Endothelial cell (in vitro differentiated cells): Measurements from ENCODE around the gene ATP6V0B. TPM values are rescaled to one million over a fixed set of nuclear protein-coding genes. Genes with fewer than 3 reads are reported as not detected.

ENCODE experiments used
- DNase-seq: peaks from one replicate; pipeline ENCODE4 v3.0.0; 2021; ENCODE audit warnings: low spot score
- H3K27ac Mint-ChIP-seq: one replicate; pipeline ENCODE4 v1.8.0; 2021; ENCODE audit warnings: mixed read lengths, inconsistent platforms; ENCODE audit not compliant: unreplicated experiment
- H3K27me3 Mint-ChIP-seq: one replicate; pipeline ENCODE4 v1.8.0; 2021; ENCODE audit warnings: mild to moderate bottlenecking, moderate library complexity, mixed read lengths, inconsistent platforms; ENCODE audit not compliant: unreplicated experiment
- H3K36me3 Mint-ChIP-seq: one replicate; pipeline ENCODE4 v1.8.0; 2021; ENCODE audit warnings: mild to moderate bottlenecking, low read depth, mixed read lengths, inconsistent platforms; ENCODE audit not compliant: unreplicated experiment
- H3K4me1 Mint-ChIP-seq: one replicate; pipeline ENCODE4 v1.8.0; 2021; ENCODE audit warnings: mild to moderate bottlenecking, mixed read lengths, inconsistent platforms; ENCODE audit not compliant: unreplicated experiment
- H3K4me3 Mint-ChIP-seq: one replicate; pipeline ENCODE4 v1.8.0; 2021; ENCODE audit warnings: mild to moderate bottlenecking, mixed read lengths, inconsistent platforms; ENCODE audit not compliant: unreplicated experiment
- H3K9me3 Mint-ChIP-seq: one replicate; pipeline ENCODE4 v1.8.0; 2021; ENCODE audit warnings: mixed read lengths, inconsistent platforms; ENCODE audit not compliant: unreplicated experiment
- total RNA-seq: library from RNA; stranded (reverse); fragmentation: NEBNext Ultra II Directional; extraction: Animal tissue kit (Norgen Biotek cat#: 25700); gene quantifications from one replicate; pipeline ENCODE4 v1.2.1, GENCODE V29; 2021; ENCODE audit not compliant: unreplicated experiment
- TF ChIP-seq, protein P1 (sequence below): fragments of 200-600 bp; sonication (generic); IDR thresholded peaks from one replicate; pipeline ENCODE4 v1.5.0; 2021; ENCODE audit warnings: antibody characterized with exemption; ENCODE audit not compliant: unreplicated experiment

The ATP6V0B gene
- total RNA-seq, 1 donor from 2014 or later: 94.5 TPM

DNA sequence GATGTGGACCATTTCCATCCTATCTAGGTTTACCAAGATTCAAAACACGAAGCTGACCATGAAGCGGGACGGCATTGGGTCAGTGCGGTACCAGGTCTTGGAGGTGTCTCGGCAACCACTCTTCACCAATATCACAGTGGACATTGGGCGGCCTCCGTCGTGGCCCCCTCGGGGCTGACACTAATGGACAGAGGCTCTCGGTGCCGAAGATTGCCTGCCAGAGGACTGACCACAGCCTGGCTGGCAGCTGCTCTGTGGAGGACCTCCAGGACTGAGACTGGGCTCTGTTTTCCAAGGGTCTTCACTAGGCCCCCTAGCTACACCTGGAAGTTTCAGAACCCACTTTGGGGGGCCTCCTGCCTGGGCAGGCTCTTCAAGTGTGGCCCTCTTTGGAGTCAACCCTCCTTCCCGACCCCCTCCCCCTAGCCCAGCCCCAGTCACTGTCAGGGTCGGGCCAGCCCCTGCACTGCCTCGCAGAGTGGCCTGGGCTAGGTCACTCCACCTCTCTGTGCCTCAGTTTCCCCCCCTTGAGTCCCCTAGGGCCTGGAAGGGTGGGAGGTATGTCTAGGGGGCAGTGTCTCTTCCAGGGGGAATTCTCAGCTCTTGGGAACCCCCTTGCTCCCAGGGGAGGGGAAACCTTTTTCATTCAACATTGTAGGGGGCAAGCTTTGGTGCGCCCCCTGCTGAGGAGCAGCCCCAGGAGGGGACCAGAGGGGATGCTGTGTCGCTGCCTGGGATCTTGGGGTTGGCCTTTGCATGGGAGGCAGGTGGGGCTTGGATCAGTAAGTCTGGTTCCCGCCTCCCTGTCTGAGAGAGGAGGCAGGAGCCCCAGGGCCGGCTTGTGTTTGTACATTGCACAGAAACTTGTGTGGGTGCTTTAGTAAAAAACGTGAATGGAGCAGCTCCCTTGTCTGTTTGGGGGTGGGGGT lies 15.8 kb downstream of the ATP6V0B start:
- H3K27me3 Mint-ChIP-seq: no peaks in the 10 kb centered on the region
- peak overlapping the region; percentile 91 for H3K4me3 Mint-ChIP-seq
- peaks cover 13% of the 10 kb centered on the region for H3K4me1 Mint-ChIP-seq
- peaks cover 6% of the 10 kb centered on the region for H3K36me3 Mint-ChIP-seq
- TF ChIP-seq, protein P1, sequence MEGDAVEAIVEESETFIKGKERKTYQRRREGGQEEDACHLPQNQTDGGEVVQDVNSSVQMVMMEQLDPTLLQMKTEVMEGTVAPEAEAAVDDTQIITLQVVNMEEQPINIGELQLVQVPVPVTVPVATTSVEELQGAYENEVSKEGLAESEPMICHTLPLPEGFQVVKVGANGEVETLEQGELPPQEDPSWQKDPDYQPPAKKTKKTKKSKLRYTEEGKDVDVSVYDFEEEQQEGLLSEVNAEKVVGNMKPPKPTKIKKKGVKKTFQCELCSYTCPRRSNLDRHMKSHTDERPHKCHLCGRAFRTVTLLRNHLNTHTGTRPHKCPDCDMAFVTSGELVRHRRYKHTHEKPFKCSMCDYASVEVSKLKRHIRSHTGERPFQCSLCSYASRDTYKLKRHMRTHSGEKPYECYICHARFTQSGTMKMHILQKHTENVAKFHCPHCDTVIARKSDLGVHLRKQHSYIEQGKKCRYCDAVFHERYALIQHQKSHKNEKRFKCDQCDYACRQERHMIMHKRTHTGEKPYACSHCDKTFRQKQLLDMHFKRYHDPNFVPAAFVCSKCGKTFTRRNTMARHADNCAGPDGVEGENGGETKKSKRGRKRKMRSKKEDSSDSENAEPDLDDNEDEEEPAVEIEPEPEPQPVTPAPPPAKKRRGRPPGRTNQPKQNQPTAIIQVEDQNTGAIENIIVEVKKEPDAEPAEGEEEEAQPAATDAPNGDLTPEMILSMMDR: no peak
- no peak overlapping the region for H3K27ac Mint-ChIP-seq
- no peaks in the 10 kb centered on the region for H3K9me3 Mint-ChIP-seq
- no peak for DNase-seq

DNA sequence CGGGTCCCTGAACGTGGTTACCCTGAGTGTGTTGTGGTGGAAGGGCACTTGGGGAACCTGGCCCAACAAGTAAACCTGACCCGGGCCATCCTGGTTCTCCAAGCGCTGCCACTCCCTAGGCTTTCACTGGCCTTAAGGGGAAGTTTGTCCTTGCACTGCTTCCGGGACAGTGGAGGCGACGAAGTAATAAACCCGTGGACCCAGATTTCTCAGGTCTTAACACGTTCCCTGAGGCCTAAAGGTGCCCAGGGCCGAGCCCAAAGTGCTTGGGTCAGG lies 16.4 kb downstream of the ATP6V0B start:
- no peaks in the 10 kb centered on the region for H3K27me3 Mint-ChIP-seq
- no peak for DNase-seq
- no peak overlapping the region for H3K27ac Mint-ChIP-seq
- peak overlapping the region; percentile 91 for H3K4me3 Mint-ChIP-seq
- no peaks in the 10 kb centered on the region for H3K9me3 Mint-ChIP-seq
- TF ChIP-seq, protein P1: no peak
- peaks cover under 1% of the 10 kb centered on the region for H3K36me3 Mint-ChIP-seq
- H3K4me1 Mint-ChIP-seq: peaks cover 13% of the 10 kb centered on the region

DNA sequence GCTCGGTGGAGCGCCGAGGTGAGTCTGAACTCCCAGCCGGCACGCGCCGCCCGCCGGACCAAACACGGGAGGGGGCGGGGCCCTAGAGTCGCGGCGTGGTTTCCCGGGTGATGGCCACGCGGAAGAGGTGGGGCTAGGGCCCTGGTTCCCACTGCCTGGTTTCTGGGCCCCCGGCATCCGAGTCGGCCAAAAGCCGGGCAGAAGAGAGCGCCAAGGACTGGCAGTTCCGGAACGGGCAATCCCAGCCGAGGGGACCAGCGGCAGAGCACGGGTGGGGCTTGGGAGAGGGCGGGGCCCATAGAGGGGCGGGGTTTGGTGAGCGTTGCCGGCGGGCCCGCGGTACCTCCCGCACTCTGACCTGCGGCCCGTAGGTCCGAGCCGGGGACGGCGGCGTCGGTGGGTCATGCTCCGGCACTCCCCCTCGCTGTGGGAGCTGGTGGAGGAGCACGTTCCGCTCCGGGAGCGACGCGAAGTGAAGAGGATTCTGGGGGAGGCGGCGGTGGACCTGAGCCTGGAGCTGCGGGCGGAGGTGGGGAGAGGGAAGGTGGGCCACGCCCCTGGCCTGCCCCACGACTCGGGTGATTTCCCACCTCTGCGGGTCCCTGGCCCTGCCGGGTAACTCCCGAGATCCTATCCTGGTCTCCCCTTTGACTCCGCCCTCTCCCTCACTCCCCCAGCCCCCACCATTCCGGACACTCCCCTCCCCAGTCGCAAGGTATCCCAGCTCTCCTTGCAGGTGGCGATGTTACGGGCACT lies 16.9 kb downstream of the ATP6V0B start, which contains the start of gene CCDC24:
CCDC24 (plus strand) TSS at position 124 of the 756 bp plus-strand sequence; CDS start at position 404, 280 bp downstream.
- H3K27ac Mint-ChIP-seq: no peak within 1 kb of the TSS
- H3K36me3 Mint-ChIP-seq: no peaks in the 10 kb centered on the region
- H3K4me3 Mint-ChIP-seq: peak within 1 kb of the TSS; percentile 91
- peaks cover 13% of the 10 kb centered on the region for H3K4me1 Mint-ChIP-seq
- TF ChIP-seq, protein P1: no peak
- DNase-seq: peak; percentile 58
- H3K27me3 Mint-ChIP-seq: no peaks in the 10 kb centered on the region
- no peaks in the 10 kb centered on the region for H3K9me3 Mint-ChIP-seq

DNA sequence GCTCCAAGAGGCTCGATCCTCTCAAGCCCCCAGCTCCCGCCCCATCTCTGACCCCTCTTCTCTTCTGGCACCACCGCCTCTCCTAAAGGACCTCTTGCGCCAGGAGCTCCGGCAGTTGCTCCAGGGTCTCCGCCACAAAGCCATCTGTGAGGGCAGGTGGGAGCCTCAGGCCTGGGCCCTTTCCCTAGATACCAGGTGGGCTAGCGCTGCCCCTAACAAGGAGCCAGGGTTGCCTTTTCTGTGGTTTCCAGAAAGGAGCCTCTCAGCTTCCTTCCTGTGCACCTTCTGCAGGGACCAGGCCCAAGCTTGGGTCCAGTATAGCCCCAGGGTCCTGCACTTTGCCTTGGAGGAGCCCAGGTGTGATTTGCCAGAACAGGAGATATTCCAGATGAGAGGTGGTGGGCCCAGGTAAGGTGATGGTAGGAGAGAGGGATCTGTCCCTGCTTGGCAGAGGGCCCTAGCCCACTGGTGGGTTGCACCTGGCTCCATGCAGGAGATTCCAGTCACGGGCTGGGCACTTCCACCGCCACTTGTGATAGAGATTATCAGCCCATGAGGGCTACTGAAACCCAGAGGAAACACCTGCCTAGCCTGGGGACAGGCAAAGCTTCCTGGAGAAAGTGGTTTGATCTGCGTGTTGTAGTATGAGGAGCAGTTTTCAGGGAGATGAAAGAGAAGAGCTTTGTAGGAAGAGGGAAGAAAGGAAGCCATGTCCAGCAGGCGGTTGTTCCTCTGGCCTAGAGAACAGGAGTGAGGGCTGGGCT lies 17.7 kb downstream of the ATP6V0B start:
- DNase-seq: no peak
- H3K27ac Mint-ChIP-seq: no peak overlapping the region
- H3K9me3 Mint-ChIP-seq: no peaks in the 10 kb centered on the region
- TF ChIP-seq, protein P1: no peak
- H3K36me3 Mint-ChIP-seq: no peaks in the 10 kb centered on the region
- no peaks in the 10 kb centered on the region for H3K27me3 Mint-ChIP-seq
- H3K4me1 Mint-ChIP-seq: peaks cover 13% of the 10 kb centered on the region
- peak overlapping the region; percentile 91 for H3K4me3 Mint-ChIP-seq
